Measurements from ENCODE around the gene SERPINA10. TPM values are rescaled to one million over a fixed set of nuclear protein-coding genes. Genes with fewer than 3 reads are reported as not detected.

Gene SERPINA10
- polyA plus RNA-seq, 3 donors, result not detected

DNA sequence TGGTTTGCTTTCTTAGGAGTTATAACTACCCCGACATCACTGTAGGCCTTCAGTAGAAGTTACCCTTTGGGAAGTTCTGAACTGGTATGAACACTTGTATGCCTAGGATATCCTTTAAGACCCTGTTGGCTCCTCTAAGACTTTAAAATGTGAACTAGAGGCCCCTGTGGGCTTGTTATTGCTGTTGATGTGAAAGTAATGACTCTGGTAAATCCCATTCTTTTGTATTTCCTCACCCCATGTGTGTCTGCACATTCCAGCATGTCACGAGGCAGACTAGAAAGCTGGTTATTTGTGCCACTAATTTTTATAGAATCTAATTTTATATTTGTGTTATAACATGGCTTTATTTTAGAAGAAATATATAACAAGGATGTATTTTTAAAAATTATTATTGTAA is 48.9 kb downstream of the SERPINA10 start:
- Histone ChIP-seq H3K4me2 (replicated peaks; ENCODE audit: extremely low read depth, low read length, poor library complexity, severe bottlenecking) (no peak overlapping the region), H3K27me3 (ENCODE audit: control insufficient read depth in 2 of 2, insufficient read depth in 2 of 2, low read length in 2 of 2) (no peaks in the 10 kb centered on the region), H3K4me3 (replicated peaks in 1 of 3; ENCODE audit: low read depth in 2 of 3, low read length in 3 of 3) (no peak overlapping the region), H3K36me3 (replicated peaks in 1 of 2; ENCODE audit: control insufficient read depth in 1 of 2, insufficient read depth in 2 of 2, low read length in 2 of 2) (no peaks in the 10 kb centered on the region), H3K9ac (ENCODE audit: insufficient read depth, low read length, poor library complexity, severe bottlenecking) (no peak overlapping the region), H2AFZ (ENCODE audit: insufficient read depth, low read depth, low read length, poor library complexity, severe bottlenecking) (no peak overlapping the region), H3K9me3 (replicated peaks in 1 of 2; ENCODE audit: control insufficient read depth in 1 of 2, insufficient read depth in 1 of 2, low read length in 2 of 2) (no peaks in the 10 kb centered on the region), H3K79me2 (ENCODE audit: insufficient read depth, low read length) (no peaks in the 10 kb centered on the region), H3K27ac (ENCODE audit: low read depth in 1 of 2, low read length in 2 of 2) (no peak overlapping the region), H3K4me1 (ENCODE audit: control insufficient read depth in 1 of 2, insufficient read depth in 2 of 2, low read length in 2 of 2) (no peaks in the 10 kb centered on the region), H4K20me1 (ENCODE audit: insufficient read depth, low read length) (no peaks in the 10 kb centered on the region)
- TF ChIP-seq, protein P1, sequence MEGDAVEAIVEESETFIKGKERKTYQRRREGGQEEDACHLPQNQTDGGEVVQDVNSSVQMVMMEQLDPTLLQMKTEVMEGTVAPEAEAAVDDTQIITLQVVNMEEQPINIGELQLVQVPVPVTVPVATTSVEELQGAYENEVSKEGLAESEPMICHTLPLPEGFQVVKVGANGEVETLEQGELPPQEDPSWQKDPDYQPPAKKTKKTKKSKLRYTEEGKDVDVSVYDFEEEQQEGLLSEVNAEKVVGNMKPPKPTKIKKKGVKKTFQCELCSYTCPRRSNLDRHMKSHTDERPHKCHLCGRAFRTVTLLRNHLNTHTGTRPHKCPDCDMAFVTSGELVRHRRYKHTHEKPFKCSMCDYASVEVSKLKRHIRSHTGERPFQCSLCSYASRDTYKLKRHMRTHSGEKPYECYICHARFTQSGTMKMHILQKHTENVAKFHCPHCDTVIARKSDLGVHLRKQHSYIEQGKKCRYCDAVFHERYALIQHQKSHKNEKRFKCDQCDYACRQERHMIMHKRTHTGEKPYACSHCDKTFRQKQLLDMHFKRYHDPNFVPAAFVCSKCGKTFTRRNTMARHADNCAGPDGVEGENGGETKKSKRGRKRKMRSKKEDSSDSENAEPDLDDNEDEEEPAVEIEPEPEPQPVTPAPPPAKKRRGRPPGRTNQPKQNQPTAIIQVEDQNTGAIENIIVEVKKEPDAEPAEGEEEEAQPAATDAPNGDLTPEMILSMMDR (IDR thresholded peaks at IDR 0.05), result no peak
- DNase-seq, result no peak
- Mint-ChIP-seq H3K4me3 (no peak overlapping the region), H3K9me3 (no peaks in the 10 kb centered on the region), H3K27ac (no peak overlapping the region), H3K4me1 (no peaks in the 10 kb centered on the region), H3K27me3 (ENCODE audit: low read depth in 3 of 3) (peaks cover 0 to 6% (median 4%) of the 10 kb centered on the region in 3 donors), H3K36me3 (no peaks in the 10 kb centered on the region)
- intact Hi-C loops (cut with micrococcal nuclease), result no loop called here
- no CpG with 5 or more reads among the region's 2 CpGs for WGBS (ENCODE audit: insufficient coverage)

DNA sequence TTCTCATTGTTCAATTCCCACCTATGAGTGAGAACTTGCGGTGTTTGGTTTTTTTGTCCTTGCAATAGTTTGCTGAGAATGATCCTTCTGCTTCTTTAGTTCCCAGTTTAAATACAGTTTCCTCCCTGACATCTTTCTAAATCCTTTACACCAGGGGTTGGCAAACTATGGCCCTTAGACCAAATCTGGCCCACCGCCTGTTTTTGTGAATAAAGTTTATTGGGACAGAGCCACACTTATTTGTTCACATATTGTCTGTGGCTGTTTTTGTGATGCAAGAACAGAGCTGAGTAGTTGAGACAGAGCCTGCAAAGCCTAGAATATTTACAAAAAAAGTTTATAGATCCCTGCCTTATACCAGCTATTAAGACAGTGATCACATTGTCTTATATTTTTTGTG is 53.7 kb downstream of the SERPINA10 start:
- H3K27ac ChIP-seq (ENCODE audit: low read depth in 1 of 2, low read length in 2 of 2), result no peak overlapping the region
- H3K27ac Mint-ChIP-seq, result no peak overlapping the region
- no peaks in the 10 kb centered on the region for H3K4me1 ChIP-seq (ENCODE audit: control insufficient read depth in 1 of 2, insufficient read depth in 2 of 2, low read length in 2 of 2)
- no peaks in the 10 kb centered on the region for H3K36me3 ChIP-seq (replicated peaks in 1 of 2; ENCODE audit: control insufficient read depth in 1 of 2, insufficient read depth in 2 of 2, low read length in 2 of 2)
- H3K4me3 ChIP-seq (replicated peaks in 1 of 3; ENCODE audit: low read depth in 2 of 3, low read length in 3 of 3), result no peak overlapping the region
- H3K9me3 Mint-ChIP-seq, result peaks cover 0 to 6% (median 0%) of the 10 kb centered on the region in 7 donors
- TF ChIP-seq, protein P1 (IDR thresholded peaks at IDR 0.05), result no peak
- no peak overlapping the region for H3K4me3 Mint-ChIP-seq
- H3K36me3 Mint-ChIP-seq, result no peaks in the 10 kb centered on the region
- no peak overlapping the region for H3K4me2 ChIP-seq (replicated peaks; ENCODE audit: extremely low read depth, low read length, poor library complexity, severe bottlenecking)
- no peaks in the 10 kb centered on the region for H3K9me3 ChIP-seq (replicated peaks in 1 of 2; ENCODE audit: control insufficient read depth in 1 of 2, insufficient read depth in 1 of 2, low read length in 2 of 2)
- no peak for DNase-seq
- H3K27me3 Mint-ChIP-seq (ENCODE audit: low read depth in 3 of 3), result peaks cover 0 to 4% (median 0%) of the 10 kb centered on the region in 3 donors
- H4K20me1 ChIP-seq (ENCODE audit: insufficient read depth, low read length), result no peaks in the 10 kb centered on the region
- H3K9ac ChIP-seq (ENCODE audit: insufficient read depth, low read length, poor library complexity, severe bottlenecking), result no peak overlapping the region
- no peaks in the 10 kb centered on the region for H3K27me3 ChIP-seq (ENCODE audit: control insufficient read depth in 2 of 2, insufficient read depth in 2 of 2, low read length in 2 of 2)
- no peaks in the 10 kb centered on the region for H3K4me1 Mint-ChIP-seq
- H2AFZ ChIP-seq (ENCODE audit: insufficient read depth, low read depth, low read length, poor library complexity, severe bottlenecking), result no peak overlapping the region
- intact Hi-C loops (cut with micrococcal nuclease), result no loop called here
- H3K79me2 ChIP-seq (ENCODE audit: insufficient read depth, low read length), result no peaks in the 10 kb centered on the region
- WGBS (ENCODE audit: insufficient coverage), result 80% methylated on average over 1 of the region's 2 CpGs
